Measurements from ENCODE around the gene MAML3.

- TF ChIP-seq CTCF (IDR thresholded peaks at IDR 0.05; ENCODE audit: insufficient read depth, low read depth, low read length) (no peak), EZH2 (IDR thresholded peaks at IDR 0.05; ENCODE audit: insufficient read depth, low read length) (no peak)
Measured at GRCh38 chr4:139869810-139870209, 284.2 kb downstream of the MAML3 start.

Measured in astrocyte (in vitro differentiated cells and primary cell).